Neural progenitor cell (in vitro differentiated cells): ENCODE data around the gene ALDH5A1. TPM values are rescaled to one million over a fixed set of nuclear protein-coding genes. Genes with fewer than 3 reads are reported as not detected.

Experiments used
- DNase-seq: peaks from one replicate; pipeline ENCODE4 v3.0.0-alpha.2; 2016; ENCODE audit warnings: low spot score
- H2AFZ ChIP-seq: fragments of 200-600 bp; sonication (generic); replicated peaks from 2 replicates; pipeline ENCODE4 v1.6.1; 2016; ENCODE audit warnings: antibody characterized with exemption
- H3F3A ChIP-seq: fragments of 200-600 bp; sonication (generic); 2 replicates; pipeline ENCODE4 v1.6.1; 2016; ENCODE audit warnings: antibody characterized with exemption, low read depth
- H3K27ac ChIP-seq: fragments of 200-600 bp; sonication (generic); 2 replicates; pipeline ENCODE4 v1.5.1; 2016; ENCODE audit warnings: mild to moderate bottlenecking
- H3K27me3 ChIP-seq: fragments of 200-600 bp; sonication (generic); 2 replicates; pipeline ENCODE4 v1.6.1; 2016; ENCODE audit warnings: mild to moderate bottlenecking, moderate library complexity
- H3K36me3 ChIP-seq: fragments of 200-600 bp; sonication (generic); 2 replicates; pipeline ENCODE4 v1.5.1; 2016
- H3K4me1 ChIP-seq: fragments of 200-600 bp; sonication (generic); 2 replicates; pipeline ENCODE4 v1.6.1; 2016; ENCODE audit warnings: mixed run types
- H3K4me2 ChIP-seq: fragments of 200-600 bp; sonication (generic); 2 replicates; pipeline ENCODE4 v1.6.1; 2016
- H3K4me3 ChIP-seq: fragments of 200-600 bp; sonication (generic); 2 replicates; pipeline ENCODE4 v1.5.1; 2016
- H3K79me2 ChIP-seq: fragments of 200-600 bp; sonication (generic); 2 replicates; pipeline ENCODE4 v1.6.1; 2016; ENCODE audit warnings: low read depth
- H3K9ac ChIP-seq: fragments of 200-600 bp; sonication (generic); 2 replicates; pipeline ENCODE4 v1.6.1; 2016
- H3K9me3 ChIP-seq: fragments of 200-600 bp; sonication (generic); 2 replicates; pipeline ENCODE4 v1.5.1; 2016; ENCODE audit warnings: low read depth
- H4K20me1 ChIP-seq: fragments of 200-600 bp; sonication (generic); 2 replicates; pipeline ENCODE4 v1.6.1; 2016; ENCODE audit warnings: low read depth
- H3K27ac Mint-ChIP-seq: 3 replicates; pipeline ENCODE4 v1.8.0; 2021; ENCODE audit warnings: mixed read lengths
- H3K27me3 Mint-ChIP-seq: 2 replicates; pipeline ENCODE4 v1.8.0; 2022; ENCODE audit warnings: low read depth, mild to moderate bottlenecking, inconsistent platforms, moderate library complexity, mixed read lengths; ENCODE audit not compliant: insufficient read depth
- H3K36me3 Mint-ChIP-seq: 3 replicates; pipeline ENCODE4 v1.8.0; 2021; ENCODE audit warnings: mixed read lengths
- H3K4me1 Mint-ChIP-seq: 3 replicates; pipeline ENCODE4 v1.8.0; 2021; ENCODE audit warnings: mixed read lengths
- H3K4me3 Mint-ChIP-seq: 3 replicates; pipeline ENCODE4 v1.8.0; 2021; ENCODE audit warnings: mild to moderate bottlenecking, moderate library complexity, mixed read lengths
- H3K9me3 Mint-ChIP-seq: 3 replicates; pipeline ENCODE4 v1.8.0; 2020; ENCODE audit warnings: mixed read lengths
- CTCF ChIP-seq: fragments of 200-600 bp; sonication (generic); IDR thresholded peaks from 2 replicates; pipeline ENCODE4 v1.5.1; 2017; ENCODE audit warnings: antibody characterized with exemption, mild to moderate bottlenecking
- EZH2 ChIP-seq: fragments of 200-600 bp; sonication (generic); IDR thresholded peaks from 2 replicates; pipeline ENCODE4 v1.6.1; 2017; ENCODE audit warnings: antibody characterized with exemption, mild to moderate bottlenecking, moderate library complexity
- EZH2phosphoT487 ChIP-seq: fragments of 200-600 bp; sonication (generic); IDR thresholded peaks from 2 replicates; pipeline ENCODE4 v1.6.1; 2017; ENCODE audit warnings: antibody characterized with exemption
- total RNA-seq: library from RNA; depleted of rRNA; stranded (reverse); fragments of >200 nt; gene quantifications from 2 replicates; pipeline ENCODE4 v1.2.3, GENCODE V29; 2015; ENCODE audit warnings: low replicate concordance

The ALDH5A1 gene
- total RNA-seq, 1 donor from 2014 or later, result 10.8 TPM

DNA sequence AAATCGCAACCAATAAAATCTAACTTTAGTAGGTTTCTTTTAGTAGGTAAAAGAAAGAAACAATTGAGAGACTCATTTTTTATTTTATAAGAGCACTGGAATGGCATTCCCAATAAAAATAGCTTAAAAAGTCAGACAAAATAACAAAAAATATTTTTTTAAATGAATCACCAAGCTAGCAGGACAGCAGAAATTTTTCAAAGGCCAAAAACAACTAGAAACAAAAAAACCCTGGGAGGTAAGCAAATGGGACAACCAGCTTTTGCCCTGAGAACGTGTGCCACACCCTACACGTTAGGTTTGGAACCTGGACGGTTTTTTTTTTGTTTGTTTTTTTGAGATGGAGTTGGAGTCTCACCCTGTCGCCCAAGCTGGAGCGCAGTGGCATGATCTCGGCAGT, 25.0 kb upstream of the ALDH5A1 start:
- TF ChIP-seq CTCF (no peak), EZH2 (no peak), EZH2phosphoT487 (no peak)
- no peaks in the 10 kb centered on the region for H3K27me3 Mint-ChIP-seq
- Histone ChIP-seq H3K4me3 (no peak overlapping the region), H3K27me3 (no peaks in the 10 kb centered on the region), H3F3A (no peaks in the 10 kb centered on the region), H3K79me2 (no peaks in the 10 kb centered on the region), H3K4me1 (no peaks in the 10 kb centered on the region), H3K4me2 (no peak overlapping the region), H2AFZ (no peak overlapping the region), H3K9me3 (no peaks in the 10 kb centered on the region), H3K36me3 (no peaks in the 10 kb centered on the region), H3K9ac (no peak overlapping the region), H4K20me1 (no peaks in the 10 kb centered on the region), H3K27ac (no peak overlapping the region)
- no peaks in the 10 kb centered on the region for H3K9me3 Mint-ChIP-seq
- no peaks in the 10 kb centered on the region for H3K36me3 Mint-ChIP-seq
- H3K27ac Mint-ChIP-seq, result no peak overlapping the region
- no peaks in the 10 kb centered on the region for H3K4me1 Mint-ChIP-seq
- no peak overlapping the region for H3K4me3 Mint-ChIP-seq
- no peak for DNase-seq

DNA sequence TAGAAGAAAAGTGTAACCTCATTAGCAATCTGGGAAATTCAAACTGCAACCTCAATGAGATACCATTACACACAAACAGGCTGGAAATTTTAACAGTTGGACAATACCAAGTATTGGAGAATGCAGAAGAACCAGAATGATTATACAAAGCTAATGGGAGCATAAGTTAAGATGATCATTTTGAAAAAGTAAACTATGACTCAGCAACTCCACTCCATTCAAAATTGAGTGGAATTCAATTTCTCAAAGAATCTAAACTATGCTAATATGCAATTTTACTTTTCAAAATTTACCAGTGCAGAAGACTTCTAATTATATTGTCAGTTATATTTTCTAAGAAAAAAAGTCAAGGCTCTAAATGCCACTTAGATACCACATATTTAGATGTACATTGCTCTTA, 22.6 kb upstream of the ALDH5A1 start:
- no peak overlapping the region for H3K4me3 Mint-ChIP-seq
- H3K9ac ChIP-seq, result no peak overlapping the region
- H3K27me3 Mint-ChIP-seq, result no peaks in the 10 kb centered on the region

DNA sequence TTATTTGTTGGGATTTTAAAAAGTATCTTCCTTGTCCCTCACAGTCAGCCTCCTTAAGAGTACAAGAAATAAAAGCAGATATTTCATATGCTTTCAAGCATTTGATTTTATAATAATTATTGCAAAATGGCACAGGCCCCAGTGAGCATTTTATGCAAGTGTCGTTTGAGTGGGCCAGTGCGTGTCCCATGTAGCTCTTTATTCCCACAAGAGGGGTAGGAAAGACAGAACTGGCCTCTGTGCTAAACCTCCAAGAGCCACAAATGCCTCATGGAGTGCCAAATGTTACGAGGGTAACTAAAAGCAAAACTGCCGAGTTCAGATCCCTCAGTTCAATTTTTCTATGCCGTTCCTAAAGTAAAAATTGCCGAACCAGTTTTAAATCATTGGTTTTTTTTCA, 18.1 kb upstream of the ALDH5A1 start:
- Histone ChIP-seq H4K20me1 (no peaks in the 10 kb centered on the region), H3F3A (no peaks in the 10 kb centered on the region), H3K9ac (no peak overlapping the region), H2AFZ (no peak overlapping the region), H3K4me2 (no peak overlapping the region), H3K4me3 (no peak overlapping the region), H3K9me3 (peaks cover 3% of the 10 kb centered on the region), H3K4me1 (no peaks in the 10 kb centered on the region), H3K79me2 (no peaks in the 10 kb centered on the region), H3K27ac (no peak overlapping the region), H3K36me3 (no peaks in the 10 kb centered on the region), H3K27me3 (no peaks in the 10 kb centered on the region)
- Mint-ChIP-seq H3K36me3 (peaks cover 2% of the 10 kb centered on the region), H3K27ac (no peak overlapping the region), H3K4me3 (no peak overlapping the region), H3K9me3 (peaks cover 4% of the 10 kb centered on the region), H3K27me3 (peaks cover 6% of the 10 kb centered on the region), H3K4me1 (no peaks in the 10 kb centered on the region)
- no peak for TF ChIP-seq EZH2phosphoT487
- no peak for TF ChIP-seq EZH2
- no peak for TF ChIP-seq CTCF
- no peak for DNase-seq

More for the DNA sequence above, 22.6 kb upstream of the ALDH5A1 start:
- H3K4me3 ChIP-seq, result no peak overlapping the region
- Mint-ChIP-seq H3K36me3 (no peaks in the 10 kb centered on the region), H3K9me3 (no peaks in the 10 kb centered on the region), H3K27ac (no peak overlapping the region), H3K4me1 (no peaks in the 10 kb centered on the region)
- no peaks in the 10 kb centered on the region for H3F3A ChIP-seq
- H4K20me1 ChIP-seq, result no peaks in the 10 kb centered on the region
- no peaks in the 10 kb centered on the region for H3K79me2 ChIP-seq
- no peaks in the 10 kb centered on the region for H3K9me3 ChIP-seq
- TF ChIP-seq EZH2phosphoT487 (no peak), EZH2 (no peak), CTCF (no peak)
- H3K4me1 ChIP-seq, result no peaks in the 10 kb centered on the region
- H3K36me3 ChIP-seq, result no peaks in the 10 kb centered on the region
- no peak overlapping the region for H2AFZ ChIP-seq
- H3K4me2 ChIP-seq, result no peak overlapping the region
- no peak for DNase-seq
- no peak overlapping the region for H3K27ac ChIP-seq
- H3K27me3 ChIP-seq, result no peaks in the 10 kb centered on the region

DNA sequence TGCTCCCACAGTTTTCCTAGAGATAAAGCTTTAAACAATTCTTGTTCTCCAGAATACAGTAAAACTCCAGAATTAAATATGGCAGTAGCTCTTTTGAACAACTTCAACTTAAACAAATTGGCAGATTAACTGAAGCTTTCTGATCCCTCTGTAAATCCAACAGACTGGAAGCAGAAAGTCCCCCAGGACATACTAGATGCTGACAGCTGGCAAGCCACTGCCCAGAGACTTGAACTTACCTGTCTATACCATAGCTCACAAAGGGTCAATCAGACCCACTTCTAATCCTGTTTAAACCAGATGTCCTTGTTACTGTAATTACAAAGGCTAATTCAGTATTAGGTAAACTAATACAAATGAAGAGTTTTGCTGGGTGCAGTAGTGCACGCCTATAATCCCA, 17.7 kb upstream of the ALDH5A1 start:
- Histone ChIP-seq H2AFZ (no peak overlapping the region), H3K27me3 (no peaks in the 10 kb centered on the region), H3K9ac (no peak overlapping the region), H3F3A (no peaks in the 10 kb centered on the region), H3K9me3 (peaks cover 3% of the 10 kb centered on the region), H3K4me2 (no peak overlapping the region), H3K79me2 (no peaks in the 10 kb centered on the region), H3K4me3 (no peak overlapping the region), H3K36me3 (no peaks in the 10 kb centered on the region), H3K4me1 (no peaks in the 10 kb centered on the region), H3K27ac (no peak overlapping the region), H4K20me1 (no peaks in the 10 kb centered on the region)
- Mint-ChIP-seq H3K27ac (no peak overlapping the region), H3K27me3 (peaks cover 6% of the 10 kb centered on the region), H3K9me3 (peaks cover 4% of the 10 kb centered on the region), H3K4me1 (no peaks in the 10 kb centered on the region), H3K4me3 (no peak overlapping the region), H3K36me3 (peaks cover 2% of the 10 kb centered on the region)
- TF ChIP-seq EZH2phosphoT487, result no peak
- TF ChIP-seq EZH2, result no peak
- TF ChIP-seq CTCF, result no peak
- DNase-seq, result no peak
